ENCODE results near the gene TP53INP2.

- TF ChIP-seq, protein P1, sequence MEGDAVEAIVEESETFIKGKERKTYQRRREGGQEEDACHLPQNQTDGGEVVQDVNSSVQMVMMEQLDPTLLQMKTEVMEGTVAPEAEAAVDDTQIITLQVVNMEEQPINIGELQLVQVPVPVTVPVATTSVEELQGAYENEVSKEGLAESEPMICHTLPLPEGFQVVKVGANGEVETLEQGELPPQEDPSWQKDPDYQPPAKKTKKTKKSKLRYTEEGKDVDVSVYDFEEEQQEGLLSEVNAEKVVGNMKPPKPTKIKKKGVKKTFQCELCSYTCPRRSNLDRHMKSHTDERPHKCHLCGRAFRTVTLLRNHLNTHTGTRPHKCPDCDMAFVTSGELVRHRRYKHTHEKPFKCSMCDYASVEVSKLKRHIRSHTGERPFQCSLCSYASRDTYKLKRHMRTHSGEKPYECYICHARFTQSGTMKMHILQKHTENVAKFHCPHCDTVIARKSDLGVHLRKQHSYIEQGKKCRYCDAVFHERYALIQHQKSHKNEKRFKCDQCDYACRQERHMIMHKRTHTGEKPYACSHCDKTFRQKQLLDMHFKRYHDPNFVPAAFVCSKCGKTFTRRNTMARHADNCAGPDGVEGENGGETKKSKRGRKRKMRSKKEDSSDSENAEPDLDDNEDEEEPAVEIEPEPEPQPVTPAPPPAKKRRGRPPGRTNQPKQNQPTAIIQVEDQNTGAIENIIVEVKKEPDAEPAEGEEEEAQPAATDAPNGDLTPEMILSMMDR (conservative IDR thresholded peaks at IDR 0.05), result no peak
- no peak for TF ChIP-seq ZFX (IDR thresholded peaks at IDR 0.05)
These were observed 1.1 kb upstream of the TP53INP2 start for GRCh38 chr20:34703061-34703423.

All from C4-2B (cell line).